NCI-H460 (cell line): ENCODE measurements around the gene NMRK1. TPM values are rescaled to one million over a fixed set of nuclear protein-coding genes. Genes with fewer than 3 reads are reported as not detected.
A peak's percentile ranks its signal among the peaks of the same experiment; 100 is the strongest.

Experiments
- DNase-seq: peaks from one replicate; pipeline ENCODE4 v3.0.0-alpha.2; 2016; ENCODE audit warnings: low read depth; ENCODE audit errors: extremely low read depth
- total RNA-seq: library from RNA; depleted of rRNA; stranded (reverse); fragments of >200 nt; shearing (Covaris generic); gene quantifications from 2 replicates; pipeline ENCODE4 v1.2.3, GENCODE V29; 2014

Gene NMRK1
- total RNA-seq, 1 experiment from 2014 or later: 23.3 TPM

DNA sequence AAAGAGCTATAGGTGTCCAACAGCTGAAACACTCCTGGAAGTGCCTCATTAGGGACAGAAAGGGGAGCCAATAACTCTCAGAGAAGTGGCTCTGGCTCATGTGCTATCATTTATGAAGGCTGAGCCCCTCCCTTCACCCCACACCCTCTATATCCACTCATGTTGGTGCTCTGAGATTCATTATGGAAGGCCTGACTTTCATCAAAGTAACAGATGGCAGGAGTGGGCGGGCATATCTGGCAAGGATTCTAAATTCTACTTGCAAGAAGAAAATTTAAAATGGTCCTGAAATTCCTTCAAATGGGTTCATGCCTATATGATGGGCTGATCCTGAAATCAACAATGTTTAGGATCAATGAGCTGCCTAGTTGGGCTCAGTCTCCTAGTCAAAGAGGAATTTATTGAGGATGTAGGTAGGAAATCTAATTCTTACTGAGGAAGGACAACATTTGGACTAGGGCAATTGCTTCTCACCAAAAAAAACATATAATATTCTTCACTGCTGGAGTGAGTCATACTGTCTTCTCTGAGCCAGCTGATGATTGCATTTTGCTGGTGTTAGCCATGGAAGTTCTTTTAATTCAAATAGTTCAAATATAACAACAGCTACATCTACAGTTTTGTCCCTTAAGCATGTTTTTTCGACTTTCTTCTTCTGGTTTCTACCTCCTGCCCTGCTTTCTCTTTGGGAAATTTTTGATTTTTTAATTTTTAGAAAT is 23.5 kb downstream of the NMRK1 start:
- no peak for DNase-seq

DNA sequence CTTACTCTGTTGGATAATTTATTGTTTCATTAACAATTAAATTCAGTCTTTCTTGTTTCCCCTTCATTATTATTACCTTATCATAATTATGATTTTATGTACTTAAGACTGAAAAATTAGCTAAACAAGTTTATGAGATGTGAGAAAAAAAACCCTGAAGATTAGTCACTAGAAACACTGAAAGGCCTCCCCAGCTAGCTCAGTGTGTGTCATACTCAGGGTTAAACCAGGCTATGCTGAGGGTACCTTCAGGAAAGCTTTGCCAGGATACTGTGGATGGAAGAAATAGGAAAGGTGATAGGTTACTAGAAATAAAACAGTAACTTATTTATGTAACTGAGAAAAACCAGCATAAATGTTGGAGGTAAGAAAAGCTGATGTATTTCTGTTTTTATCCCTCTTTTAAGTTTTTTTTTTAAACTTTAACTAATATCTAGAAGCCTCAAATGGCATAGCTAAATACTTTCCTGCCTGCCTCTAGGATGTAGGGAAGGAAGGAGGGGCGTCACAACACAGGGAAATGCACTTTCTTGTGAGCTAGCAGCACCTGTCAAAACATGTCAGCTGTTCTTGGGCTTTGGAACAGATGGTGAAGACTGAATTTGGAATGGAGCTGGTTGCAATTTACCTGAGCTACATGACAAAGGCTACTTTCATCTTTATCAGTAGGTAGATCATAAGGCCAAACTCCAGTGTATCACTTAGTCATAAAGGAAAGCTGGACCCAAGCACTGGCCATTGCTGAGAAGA is 24.2 kb downstream of the NMRK1 start:
- no peak for DNase-seq

DNA sequence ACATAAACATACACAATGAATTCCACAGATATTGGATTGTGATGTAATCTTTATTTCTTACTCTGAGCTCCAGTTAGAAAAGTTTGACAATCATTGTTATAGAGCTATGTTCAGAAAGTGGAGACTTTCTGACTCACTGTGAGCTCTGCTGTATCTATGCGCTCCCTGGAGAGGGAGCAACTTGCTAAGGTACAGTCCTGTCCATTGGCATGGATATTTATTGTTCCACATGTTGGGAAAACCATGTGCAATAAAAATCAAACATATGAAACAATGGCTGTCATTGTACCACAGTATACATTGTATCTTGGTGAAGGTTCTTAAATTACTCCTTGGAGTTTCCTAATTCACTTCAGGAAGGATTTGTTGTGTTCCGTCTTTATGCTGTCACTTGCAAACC is 26.8 kb downstream of the NMRK1 start:
- DNase-seq: no peak

DNA sequence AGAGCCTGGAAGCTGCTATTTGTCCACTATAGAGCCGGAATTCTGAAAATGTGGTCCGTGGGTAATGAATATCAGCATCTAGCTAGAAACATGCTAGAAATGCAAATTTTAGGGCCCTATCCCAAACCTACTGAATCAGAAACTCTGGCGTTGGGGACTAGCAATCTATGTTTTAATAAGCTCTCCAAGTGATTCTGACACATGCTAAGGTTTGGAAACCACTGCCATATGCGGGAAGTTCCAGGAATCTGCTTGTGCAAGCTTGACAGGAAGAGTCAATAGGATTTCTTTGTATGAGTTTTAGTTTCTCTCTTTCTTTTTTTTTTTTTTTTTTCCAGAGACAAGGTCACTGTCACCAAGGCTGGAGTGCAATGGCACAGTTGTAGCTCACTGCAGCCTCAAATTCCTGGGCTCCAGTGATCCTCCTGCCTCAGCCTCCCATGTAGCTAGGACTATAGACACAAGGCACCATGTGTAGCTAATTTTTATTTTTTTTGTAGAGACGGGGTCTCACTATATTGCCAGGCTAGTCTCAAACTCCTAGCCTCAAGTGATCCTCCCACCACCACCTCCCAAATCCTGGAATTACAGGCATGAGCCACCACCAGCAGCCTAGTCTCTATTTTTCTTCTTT is 33.5 kb downstream of the NMRK1 start:
- no peak for DNase-seq

DNA sequence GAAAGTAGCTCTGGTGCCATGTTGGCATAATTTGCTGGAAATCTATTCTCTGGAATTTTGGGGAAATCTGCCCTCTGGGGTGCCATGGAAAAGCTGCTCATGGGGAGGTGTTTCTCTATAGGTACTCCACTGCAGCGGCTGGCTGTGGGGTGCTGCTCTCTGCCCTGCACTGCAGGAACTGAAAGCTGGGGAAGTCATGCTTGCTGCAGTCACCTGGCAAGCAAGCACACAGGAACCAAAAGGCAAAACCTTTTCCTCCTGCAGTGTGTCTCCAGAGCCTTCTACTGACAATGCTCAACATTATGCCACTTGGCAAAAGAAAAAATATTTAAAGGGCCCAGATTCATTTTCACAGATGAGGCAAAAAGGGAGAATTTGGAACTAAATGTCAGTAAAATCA is 34.1 kb downstream of the NMRK1 start:
- DNase-seq: no peak

DNA sequence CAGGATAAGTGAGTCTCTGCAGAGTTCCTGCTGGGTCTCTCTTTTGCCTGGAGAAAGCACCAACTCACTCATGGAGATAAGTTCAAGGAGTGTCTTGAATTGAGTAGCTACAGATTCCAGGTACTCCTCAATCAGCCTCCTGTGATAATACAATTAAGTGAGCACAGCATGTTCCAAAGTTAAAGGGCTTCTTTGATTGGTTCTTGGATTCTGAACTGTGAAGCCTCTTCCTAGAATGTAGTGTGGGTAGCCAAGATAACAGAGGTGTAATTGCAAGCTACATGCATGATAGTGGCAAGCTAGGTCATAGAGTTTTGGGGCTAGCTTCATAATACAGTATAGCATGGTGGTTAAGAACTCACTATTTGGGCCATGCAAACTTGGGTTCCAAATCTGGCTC is 36.7 kb downstream of the NMRK1 start:
- DNase-seq: no peak

DNA sequence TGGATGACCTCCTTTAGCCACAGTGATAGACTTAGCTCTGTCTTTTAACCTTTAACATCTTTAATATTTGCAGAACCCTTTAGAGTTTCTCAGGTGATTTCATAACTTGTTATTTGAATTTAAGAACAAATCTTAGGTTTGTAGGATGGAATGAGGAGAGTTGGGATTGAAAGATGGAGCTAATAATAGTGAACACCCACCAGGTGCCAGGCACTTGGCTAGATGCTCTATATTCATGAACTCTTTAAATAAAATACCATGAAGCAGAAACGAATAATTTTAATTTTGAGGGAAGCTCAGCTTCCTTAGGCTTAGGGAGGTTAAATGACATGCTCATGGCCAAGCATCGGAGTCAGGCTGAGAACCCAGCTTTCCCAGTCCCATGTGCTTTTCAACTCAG is 40.4 kb downstream of the NMRK1 start:
- DNase-seq: no peak

DNA sequence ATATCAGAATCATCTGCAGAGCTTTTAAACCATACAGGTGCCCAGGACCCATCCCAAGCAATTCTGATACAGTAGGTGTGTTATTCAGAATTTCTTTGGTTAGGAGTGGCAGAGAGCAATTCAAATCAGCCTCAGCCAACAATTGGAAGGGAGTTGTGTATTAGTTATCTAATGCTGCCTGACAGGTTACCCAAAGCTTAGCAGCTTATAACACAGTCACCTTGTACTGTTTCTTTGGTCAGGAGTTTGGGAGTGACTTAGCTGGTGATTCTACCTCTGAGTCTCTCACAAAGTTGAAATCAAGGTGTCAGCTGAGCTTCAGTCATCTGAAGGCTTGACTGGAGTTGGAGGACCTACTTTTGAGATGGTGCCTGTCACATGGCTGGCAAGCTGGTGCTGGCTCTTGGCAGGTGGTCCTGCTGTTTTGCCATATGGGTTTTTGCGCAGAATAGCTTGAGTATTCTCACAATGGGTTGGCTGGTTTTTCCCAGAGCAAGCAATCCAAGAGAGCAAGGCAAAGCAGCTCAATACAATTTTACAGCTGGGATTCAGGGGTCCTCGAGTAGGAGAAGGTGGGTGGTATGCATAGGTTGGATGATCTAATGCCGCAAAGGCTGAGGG is 41.1 kb downstream of the NMRK1 start:
- no peak for DNase-seq

DNA sequence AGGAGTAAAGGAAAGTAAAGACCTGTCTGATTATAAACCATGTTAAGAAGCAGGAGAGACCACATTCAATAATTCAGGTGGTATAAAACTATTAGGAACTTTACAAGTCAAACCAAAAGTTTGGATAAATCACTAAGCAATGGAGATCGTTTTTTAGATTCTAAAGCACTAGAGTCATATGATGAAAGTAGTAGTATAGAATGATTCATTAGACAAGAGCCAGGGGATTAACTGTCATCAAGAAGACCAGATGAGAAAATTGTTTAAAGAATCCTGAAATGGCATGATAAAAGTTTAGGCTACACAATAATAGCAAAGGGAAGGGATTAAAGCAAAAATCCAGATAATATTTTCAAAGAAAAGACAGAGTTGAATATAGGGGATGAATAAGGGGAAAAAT is 46.9 kb downstream of the NMRK1 start:
- no peak for DNase-seq

DNA sequence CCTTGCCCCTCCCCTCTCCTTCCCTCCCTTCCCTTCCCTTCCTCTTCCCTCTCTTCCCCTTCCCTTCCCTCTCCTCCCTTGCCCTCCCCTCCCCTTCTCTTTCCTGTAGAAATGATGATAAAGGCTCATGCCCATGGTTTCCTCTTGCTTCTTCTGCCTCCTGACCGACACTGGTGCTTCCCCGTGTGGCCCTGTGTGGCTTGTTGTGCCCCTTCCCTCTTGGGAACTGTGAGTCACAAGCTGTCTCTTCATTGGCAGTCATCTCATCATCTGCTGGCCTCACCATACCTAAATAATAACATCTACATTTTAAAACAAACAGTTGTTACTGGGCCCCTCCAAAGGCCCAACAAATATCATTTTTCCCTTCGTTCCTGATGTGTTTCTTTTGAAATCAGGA is 48.2 kb downstream of the NMRK1 start:
- DNase-seq: no peak

DNA sequence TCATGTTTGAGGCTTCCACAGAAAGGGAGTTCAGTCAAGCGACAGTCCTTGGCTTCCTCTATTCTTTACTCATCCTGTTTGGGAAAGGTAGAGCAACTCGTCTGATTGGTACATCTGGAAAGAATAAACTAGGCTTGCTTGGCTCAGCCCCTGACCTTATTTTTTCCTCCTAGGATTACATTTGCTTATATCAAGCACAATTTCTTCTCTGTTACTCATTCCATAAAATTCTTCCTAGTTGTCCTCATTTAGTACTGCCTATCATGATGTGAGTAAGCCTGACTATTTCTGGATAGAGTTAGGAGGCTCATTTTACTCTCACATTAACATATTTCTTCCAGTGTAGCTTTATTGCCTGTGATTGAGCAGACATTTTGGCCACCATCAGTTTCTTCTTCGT is 48.9 kb downstream of the NMRK1 start:
- no peak for DNase-seq

DNA sequence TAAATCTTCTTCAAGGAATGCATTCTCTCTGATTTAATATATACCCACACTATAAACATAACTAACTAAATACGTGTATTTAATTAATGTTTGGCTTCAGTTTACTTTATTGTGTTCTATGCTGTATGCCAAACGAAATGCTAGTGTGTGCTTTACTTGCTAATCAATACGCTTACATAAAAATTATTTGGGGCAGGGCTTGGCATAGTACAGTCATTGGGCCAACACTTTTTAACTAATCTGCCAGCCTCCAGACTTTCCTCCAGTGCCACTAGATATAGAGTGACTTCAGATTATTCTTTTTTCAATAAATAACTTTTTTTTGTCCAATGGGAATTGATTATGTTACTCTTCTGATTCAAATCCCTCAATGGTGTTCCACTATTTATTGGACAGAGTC is 51.2 kb downstream of the NMRK1 start:
- no peak for DNase-seq

DNA sequence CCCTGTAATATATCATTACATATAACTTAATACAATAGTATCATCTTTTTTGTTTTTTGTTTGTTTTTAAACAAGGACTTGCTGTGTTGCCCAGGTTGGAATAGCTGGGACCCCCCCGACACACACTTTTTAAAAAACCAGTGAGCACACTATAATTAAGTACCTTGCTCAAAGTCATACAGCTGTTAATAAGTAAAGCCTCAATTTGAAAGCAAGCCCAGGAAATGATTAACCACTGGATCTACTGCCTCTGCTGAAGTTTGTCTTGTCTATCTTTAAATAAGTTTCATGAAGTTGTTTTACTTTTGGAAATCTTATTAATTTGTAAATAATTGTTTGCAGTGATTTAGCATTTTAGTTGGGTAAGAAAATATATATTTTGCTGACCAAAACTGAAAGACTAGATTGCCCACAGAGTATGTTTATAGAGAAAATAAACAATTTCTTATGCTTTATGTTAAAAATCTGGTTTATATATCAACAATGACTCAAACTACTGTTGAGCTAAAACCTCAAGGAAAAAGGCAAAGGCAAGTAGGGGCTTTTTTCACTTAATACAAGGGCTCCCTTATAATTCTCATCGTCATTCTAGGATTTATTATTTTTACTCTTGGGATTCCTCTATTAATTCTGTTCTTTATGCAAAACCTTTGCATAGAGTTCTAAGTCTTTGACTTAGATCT is 54.0 kb downstream of the NMRK1 start:
- DNase-seq: no peak

DNA sequence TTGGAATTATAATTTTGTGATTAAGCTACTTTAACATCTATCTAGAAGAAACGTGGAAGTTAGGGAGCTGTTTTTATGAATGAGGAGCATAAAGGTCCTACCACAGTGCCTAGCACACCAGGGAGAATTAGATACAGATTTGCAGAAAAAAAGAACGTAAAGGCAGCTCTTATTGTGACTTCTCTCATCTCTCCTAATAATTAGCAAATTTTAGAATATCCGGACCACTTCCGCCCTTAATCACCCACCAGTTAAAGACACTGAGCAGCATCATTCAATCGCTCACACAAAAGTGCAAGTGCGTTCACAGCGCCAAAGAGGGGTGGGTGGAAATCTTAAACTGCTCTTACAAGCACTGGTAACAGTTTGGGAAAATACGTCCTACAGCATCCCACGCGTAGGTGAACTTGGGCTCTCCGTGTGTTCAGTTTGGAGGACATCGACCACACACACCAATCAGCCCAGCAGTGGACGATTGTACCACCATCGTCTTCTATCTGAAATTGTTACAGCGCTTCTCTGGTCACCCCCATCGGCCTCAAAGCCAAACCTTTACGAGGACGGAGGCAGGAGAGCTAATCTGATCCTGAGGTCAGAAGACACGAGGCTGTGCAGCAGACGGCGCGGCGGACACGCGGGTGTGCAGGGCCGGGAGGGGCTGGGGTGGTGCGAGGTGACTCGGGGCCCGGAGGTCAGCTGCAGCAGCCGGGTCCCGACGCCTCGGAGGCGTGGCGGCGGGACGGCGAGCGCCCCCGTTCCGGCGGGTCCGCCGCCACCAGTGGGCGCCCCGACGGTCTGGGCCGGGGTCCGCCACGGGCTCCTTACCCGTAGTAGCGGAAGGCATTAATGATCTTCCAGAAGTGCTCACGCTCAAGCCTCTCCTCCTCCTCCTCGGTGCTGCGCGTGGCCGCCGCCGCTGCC is 60.5 kb downstream of the NMRK1 start:
- peak; percentile 30 for DNase-seq

DNA sequence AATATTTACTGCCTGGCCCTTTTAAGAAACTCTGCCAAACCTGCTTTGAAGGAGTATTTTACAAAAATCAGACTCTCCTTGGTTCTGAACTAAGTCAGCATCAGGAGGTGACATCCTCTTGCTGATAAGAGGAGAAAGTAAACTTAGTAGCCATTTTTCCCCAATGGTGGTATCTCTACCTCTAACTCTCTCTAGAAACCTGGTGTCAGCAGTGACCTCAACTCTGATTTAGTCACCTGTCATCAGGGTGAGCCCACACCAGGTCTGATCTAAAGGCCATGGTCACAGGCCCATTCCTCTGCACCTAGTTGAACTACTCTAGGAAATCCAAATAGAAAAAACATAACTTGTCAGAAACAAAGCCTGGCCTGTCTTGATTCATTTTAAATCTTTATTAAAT is 64.1 kb downstream of the NMRK1 start:
- DNase-seq: no peak

DNA sequence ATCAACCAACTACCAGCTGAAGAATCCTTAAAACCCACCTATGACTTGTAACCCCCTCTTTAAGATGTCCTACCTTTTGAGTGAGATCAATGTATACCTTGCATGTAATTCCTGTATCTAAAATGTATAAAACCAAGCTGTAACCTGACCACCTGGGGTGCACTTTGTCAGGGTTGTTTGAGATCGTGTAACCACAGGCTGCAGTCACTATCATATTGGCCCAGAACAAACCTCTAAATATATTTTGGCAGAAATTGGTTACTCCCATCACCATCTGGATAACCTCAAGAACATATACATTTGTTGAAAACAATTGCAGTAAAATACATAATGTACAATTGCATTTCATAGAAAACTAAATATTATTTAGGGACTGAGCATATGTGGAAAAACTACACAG is 68.3 kb downstream of the NMRK1 start:
- no peak for DNase-seq

DNA sequence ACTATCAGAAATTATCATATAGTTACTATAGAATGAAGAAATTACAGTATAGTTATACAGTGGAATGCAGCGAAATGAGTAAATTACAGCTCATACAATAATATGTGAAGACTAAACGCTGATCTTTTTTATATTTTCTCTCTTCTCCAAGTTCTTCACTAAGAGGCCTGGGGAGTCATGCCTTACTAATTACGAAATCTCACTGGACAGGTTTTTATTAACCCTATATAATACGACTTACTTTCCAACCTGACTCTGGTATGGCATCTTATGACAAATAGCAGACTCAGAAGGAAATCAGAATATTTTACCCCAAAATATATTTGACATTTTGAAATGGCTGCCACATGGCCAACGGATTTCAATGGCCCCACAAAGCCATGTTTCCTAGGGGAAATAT is 68.9 kb downstream of the NMRK1 start:
- DNase-seq: no peak

DNA sequence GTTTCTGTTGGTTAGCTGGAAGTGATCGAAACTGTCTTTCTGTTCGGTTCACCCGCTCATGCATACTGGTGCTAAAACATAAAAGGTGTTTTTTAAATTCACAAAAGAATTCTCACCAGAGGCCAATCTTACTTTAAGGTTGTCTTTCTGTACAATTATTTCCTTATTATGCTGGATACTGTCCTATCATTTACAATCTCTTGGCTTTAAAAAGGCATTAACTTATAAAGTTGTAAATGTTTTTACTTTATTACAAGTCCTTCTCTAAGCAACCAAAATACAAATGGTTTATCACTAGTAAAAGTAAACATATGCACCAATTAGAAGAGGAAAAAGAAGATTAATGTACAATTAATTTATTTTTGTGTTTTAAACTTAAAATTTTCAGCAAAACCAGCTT is 70.6 kb downstream of the NMRK1 start:
- DNase-seq: no peak

DNA sequence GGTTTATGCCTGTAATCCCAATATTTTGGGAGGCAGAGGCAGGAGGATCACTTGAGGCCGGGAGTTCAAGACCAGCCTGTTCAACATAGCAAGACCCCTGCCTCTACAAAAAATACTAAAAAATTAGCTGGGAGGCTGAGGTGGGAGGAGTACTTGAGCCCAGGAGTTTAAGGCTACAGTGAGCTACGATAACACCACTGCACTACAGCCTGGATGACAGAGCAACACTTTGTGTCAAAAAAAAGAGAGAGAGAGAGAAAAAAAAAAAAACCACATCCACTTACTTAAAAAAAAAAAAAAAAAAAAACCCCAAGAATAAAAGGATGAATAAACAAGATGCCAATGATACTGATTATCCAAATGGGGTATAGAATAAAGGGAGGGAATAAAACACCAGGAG is 74.2 kb downstream of the NMRK1 start:
- no peak for DNase-seq
